Mesodermal cell (in vitro differentiated cells): ENCODE data around the gene OR4C3.

ENCODE experiments used
- H3K27ac ChIP-seq: 2 replicates; pipeline ENCODE4 v1.7.0; 2013; ENCODE audit warnings: mild to moderate bottlenecking, low read depth, low read length, moderate library complexity; ENCODE audit not compliant: severe bottlenecking
- H3K36me3 ChIP-seq: 2 replicates; pipeline ENCODE4 v1.7.1; 2013; ENCODE audit warnings: mild to moderate bottlenecking, low read length, moderate library complexity; ENCODE audit not compliant: control insufficient read depth, insufficient read depth
- H3K4me1 ChIP-seq: one replicate; pipeline ENCODE4 v1.7.1; 2013; ENCODE audit warnings: mild to moderate bottlenecking, low read length; ENCODE audit not compliant: insufficient read depth, control insufficient read depth, poor library complexity, severe bottlenecking
- H3K4me3 ChIP-seq: 2 replicates; pipeline ENCODE4 v1.7.0; 2013; ENCODE audit warnings: low read length, control low read depth, mild to moderate bottlenecking; ENCODE audit not compliant: insufficient read depth, poor library complexity, severe bottlenecking; ENCODE audit errors: extremely low read depth
- H3K9me3 ChIP-seq: 2 replicates; pipeline ENCODE4 v1.7.1; 2013; ENCODE audit warnings: mild to moderate bottlenecking, low read length, moderate library complexity; ENCODE audit not compliant: control insufficient read depth
- WGBS, 2 experiments: methylation state at CpG; one replicate each; pipeline ENCODE4 v1.1.5; 2013; ENCODE audit warnings: missing lambda C conversion rate in 2 of 2; ENCODE audit not compliant: insufficient coverage in 2 of 2; 5-methylcytosine and 5-hydroxymethylcytosine counted together

OR4C3 gene

DNA sequence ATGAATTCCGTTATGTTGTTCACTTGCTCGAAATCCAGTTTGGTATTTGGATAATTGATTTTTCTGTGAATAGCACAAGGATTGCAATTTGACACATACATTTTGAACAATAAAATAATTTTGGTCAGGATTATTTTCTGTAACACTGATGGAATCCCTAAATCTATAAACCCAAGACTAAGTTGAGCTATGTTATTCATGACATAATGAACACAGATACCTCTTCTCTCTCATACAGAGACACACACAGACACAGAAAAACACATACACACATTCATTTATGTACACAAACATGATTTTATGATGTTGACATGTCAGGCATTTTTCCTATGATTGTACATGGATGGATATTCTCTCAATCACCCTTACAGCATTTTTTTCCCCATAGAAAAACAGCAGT lies 41.6 kb downstream of the OR4C3 start, which contains the start of gene OR4C5:
Gene OR4C5, minus strand, starts transcription at position 101 of the 400 bp plus-strand sequence. Its CDS starts 0 bp downstream, at position 101.
- H3K9me3 ChIP-seq = peaks cover 23% of the 10 kb centered on the region
- no peaks in the 10 kb centered on the region for H3K4me1 ChIP-seq
- WGBS, 2 experiments = 48% methylated on average over 2 of the region's 2 CpGs; no CpG with 5 or more reads in 1 of the 2 experiments
- no peaks in the 10 kb centered on the region for H3K36me3 ChIP-seq
- H3K4me3 ChIP-seq = no peak within 1 kb of the TSS
- no peak within 1 kb of the TSS for H3K27ac ChIP-seq
